Measurements from ENCODE around the gene MEGF6. TPM values are rescaled to one million over a fixed set of nuclear protein-coding genes. Genes with fewer than 3 reads are reported as not detected.

Gene MEGF6
- total RNA-seq, 4 donors from 2014 or later = 0.88 to 69.0 (median 36.9) TPM

DNA sequence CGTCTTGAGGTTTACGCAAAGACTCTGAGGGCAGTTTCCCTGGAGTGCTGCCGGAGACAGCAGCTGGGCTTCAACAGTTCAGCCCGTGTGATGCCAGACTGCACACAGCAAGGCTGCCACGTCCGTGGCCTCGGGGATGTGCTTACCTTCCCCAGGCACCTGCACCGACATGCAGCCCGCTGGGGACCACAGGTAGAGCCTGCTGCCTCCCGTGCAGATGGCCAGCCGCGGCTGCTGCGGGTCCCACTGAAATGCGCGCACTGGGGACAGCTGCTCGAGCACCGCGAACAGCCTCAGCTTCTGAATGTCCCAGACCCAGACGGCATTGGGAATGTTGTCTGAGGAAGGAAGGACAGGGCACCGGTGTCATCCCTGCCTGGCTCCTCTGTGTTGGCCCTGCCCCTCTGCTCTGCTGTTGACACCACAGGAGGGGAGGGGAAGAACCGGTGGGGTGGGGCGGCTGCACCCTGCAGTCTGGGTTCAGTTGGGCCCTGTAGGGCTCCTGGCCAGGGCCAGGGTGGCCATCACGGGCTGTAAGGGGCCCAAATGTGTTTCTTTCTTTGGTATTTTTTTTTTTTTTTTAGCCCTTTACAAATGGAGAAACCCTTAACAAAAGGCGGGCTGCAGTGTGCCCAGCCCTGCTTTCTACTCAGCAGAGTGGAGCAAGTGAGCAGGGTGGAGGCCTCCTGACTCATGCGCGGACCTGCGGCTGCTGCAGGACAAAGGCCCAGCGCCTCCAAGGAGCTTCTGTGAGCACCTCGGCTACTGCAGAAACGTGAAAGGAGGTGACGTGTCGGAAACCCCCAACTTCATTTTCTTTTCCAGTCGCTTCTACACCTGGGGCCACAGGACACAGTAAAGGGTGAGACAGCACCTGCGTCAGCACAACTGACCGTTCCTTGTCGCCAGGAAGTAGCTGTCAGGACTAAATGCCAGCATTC, 20.3 kb upstream of the MEGF6 start:
- intact Hi-C loops (cut with DNase I; ENCODE audit: low total_unique reads) = no loop called here
- Histone ChIP-seq H3K4me1 (no peaks in the 10 kb centered on the region), H3K27ac (no peak overlapping the region), H3K27me3 (no peaks in the 10 kb centered on the region), H3K36me3 (no peaks in the 10 kb centered on the region), H3K4me3 (no peak overlapping the region), H3K9me3 (no peaks in the 10 kb centered on the region)
- DNase-seq = no peak
- TF ChIP-seq POLR2A (IDR thresholded peaks at IDR 0.05) = no peak
- TF ChIP-seq, protein P1, sequence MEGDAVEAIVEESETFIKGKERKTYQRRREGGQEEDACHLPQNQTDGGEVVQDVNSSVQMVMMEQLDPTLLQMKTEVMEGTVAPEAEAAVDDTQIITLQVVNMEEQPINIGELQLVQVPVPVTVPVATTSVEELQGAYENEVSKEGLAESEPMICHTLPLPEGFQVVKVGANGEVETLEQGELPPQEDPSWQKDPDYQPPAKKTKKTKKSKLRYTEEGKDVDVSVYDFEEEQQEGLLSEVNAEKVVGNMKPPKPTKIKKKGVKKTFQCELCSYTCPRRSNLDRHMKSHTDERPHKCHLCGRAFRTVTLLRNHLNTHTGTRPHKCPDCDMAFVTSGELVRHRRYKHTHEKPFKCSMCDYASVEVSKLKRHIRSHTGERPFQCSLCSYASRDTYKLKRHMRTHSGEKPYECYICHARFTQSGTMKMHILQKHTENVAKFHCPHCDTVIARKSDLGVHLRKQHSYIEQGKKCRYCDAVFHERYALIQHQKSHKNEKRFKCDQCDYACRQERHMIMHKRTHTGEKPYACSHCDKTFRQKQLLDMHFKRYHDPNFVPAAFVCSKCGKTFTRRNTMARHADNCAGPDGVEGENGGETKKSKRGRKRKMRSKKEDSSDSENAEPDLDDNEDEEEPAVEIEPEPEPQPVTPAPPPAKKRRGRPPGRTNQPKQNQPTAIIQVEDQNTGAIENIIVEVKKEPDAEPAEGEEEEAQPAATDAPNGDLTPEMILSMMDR (IDR thresholded peaks at IDR 0.05) = no peak

DNA sequence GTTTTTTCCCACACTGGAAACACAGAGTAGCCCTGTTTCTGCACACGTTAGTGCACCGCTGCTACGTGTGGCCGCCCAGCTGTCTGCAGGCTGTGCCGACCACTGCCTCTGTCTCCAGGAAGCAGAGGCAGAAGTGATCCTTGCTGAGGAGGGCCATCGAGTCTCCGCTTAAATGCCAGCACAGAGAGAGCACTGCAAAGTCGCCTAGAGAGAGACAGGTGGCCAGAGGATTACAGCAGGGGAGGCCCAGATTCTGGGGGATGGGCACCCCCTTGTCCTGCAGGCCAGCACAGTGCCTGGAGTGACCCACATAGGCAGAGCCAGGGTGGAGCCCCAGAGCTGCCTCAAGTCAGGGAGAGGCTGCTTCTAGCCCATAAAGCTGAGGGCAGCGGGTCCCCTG, 19.6 kb upstream of the MEGF6 start:
- Histone ChIP-seq H3K9me3 (no peaks in the 10 kb centered on the region), H3K4me3 (no peak overlapping the region), H3K27me3 (no peaks in the 10 kb centered on the region), H3K27ac (no peak overlapping the region), H3K4me1 (no peaks in the 10 kb centered on the region), H3K36me3 (no peaks in the 10 kb centered on the region)
- intact Hi-C loops (cut with DNase I; ENCODE audit: low total_unique reads) = no loop called here
- no peak for TF ChIP-seq POLR2A (IDR thresholded peaks at IDR 0.05)
- TF ChIP-seq, protein P1 (IDR thresholded peaks at IDR 0.05) = no peak
- no peak for DNase-seq

DNA sequence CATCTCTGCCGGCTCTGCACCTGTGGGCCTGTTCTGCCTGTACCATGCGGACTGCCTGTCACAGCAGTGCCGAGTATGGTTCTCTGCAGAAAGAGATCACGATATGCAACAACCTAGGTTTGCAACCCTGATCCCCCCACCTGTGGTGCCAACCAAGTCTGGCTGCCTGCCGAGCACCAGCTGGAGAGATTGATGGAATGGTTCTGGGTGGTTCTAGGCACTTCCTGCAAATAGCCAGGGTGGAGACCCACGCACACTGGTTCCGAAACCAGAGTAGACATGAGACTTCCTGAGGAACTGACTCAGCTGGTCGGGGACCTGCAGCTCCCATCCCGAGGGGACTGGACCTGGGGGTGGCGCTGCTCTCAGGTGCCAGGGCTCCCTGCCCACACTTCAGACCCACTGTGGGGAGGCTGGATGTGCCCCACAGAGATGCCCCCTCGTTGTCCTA, 18.9 kb upstream of the MEGF6 start:
- no peaks in the 10 kb centered on the region for H3K27me3 ChIP-seq
- no peaks in the 10 kb centered on the region for H3K36me3 ChIP-seq
- no peak overlapping the region for H3K27ac ChIP-seq
- H3K4me3 ChIP-seq = no peak overlapping the region
- TF ChIP-seq, protein P1 (IDR thresholded peaks at IDR 0.05) = no peak
- no peak for TF ChIP-seq POLR2A (IDR thresholded peaks at IDR 0.05)
- intact Hi-C loops (cut with DNase I; ENCODE audit: low total_unique reads) = no loop called here
- H3K9me3 ChIP-seq = no peaks in the 10 kb centered on the region
- no peak for DNase-seq
- H3K4me1 ChIP-seq = no peaks in the 10 kb centered on the region

DNA sequence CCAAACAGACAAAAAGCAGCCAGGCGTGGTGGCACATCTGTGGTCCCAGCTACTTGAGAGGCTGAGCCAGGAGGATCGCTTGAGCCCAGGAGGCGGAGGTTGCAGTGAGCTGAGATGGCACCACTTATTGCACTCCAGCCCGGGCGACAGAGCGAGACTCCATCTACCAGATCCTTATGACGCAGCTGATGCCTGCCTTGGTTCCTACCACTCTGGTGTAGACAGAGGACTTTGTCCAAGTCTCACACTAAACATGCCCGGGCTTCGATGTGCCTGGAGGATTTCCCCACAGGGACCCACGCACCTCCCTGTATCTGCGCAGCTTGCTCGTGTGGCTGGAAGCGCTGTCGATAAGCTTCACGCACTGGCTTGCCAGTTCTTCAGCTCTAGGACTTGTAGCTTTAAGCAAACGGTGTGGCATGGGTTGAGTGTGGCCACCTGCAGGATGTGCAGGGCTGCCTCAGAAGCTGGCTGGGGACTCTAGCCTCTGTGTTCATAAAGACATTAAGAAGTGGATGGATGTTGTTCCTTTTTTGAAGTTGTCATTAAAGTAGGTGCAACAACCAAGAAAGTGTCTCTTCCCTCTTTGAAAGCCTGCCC, 18.4 kb upstream of the MEGF6 start:
- Histone ChIP-seq H3K9me3 (no peaks in the 10 kb centered on the region), H3K27me3 (no peaks in the 10 kb centered on the region), H3K4me3 (no peak overlapping the region), H3K4me1 (no peaks in the 10 kb centered on the region), H3K27ac (no peak overlapping the region), H3K36me3 (no peaks in the 10 kb centered on the region)
- TF ChIP-seq POLR2A (IDR thresholded peaks at IDR 0.05) = no peak
- TF ChIP-seq, protein P1 (IDR thresholded peaks at IDR 0.05) = no peak
- no peak for DNase-seq
- intact Hi-C loops (cut with DNase I; ENCODE audit: low total_unique reads) = no loop called here

DNA sequence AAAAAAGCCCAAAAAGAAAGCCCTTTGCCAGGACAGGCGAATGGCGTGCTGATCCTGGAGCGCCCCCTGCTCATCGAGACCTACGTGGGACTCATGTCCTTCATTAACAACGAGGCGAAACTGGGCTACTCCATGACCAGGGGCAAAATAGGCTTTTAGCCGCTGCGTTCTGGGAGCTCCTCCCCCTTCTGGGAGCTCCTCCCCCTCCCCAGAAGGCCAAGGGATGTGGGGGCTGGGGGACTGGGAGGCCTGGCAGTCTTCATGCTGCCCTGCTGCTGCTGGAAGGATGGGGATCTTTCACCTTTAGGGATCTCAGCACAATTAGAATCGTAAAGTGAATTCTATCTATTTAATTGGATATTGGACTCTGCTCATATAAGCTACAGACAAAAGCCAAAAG, 17.1 kb upstream of the MEGF6 start:
- Histone ChIP-seq H3K27me3 (no peaks in the 10 kb centered on the region), H3K4me3 (no peak overlapping the region), H3K36me3 (no peaks in the 10 kb centered on the region), H3K4me1 (peaks cover 0 to 3% of the 10 kb centered on the region in 2 donors), H3K9me3 (no peaks in the 10 kb centered on the region), H3K27ac (no peak overlapping the region)
- DNase-seq = no peak
- TF ChIP-seq POLR2A (IDR thresholded peaks at IDR 0.05) = no peak
- TF ChIP-seq, protein P1 (IDR thresholded peaks at IDR 0.05) = no peak
- intact Hi-C loops (cut with DNase I; ENCODE audit: low total_unique reads) = no loop called here

All from uterus (tissue), 4 donors.